Panc1 (cell line): Measurements from ENCODE around the gene CDYL. TPM values are rescaled to one million over a fixed set of nuclear protein-coding genes. Genes with fewer than 3 reads are reported as not detected.
A peak's percentile ranks its signal among the peaks of the same experiment; 100 is the strongest.

Experiments
- ATAC-seq: fragments of 200-7000 bp; cut with Tn5 transposase; 2 replicates; pipeline ENCODE4 v1.9.1; 2020; ENCODE audit warnings: mild to moderate bottlenecking, moderate library complexity
- BruUV-seq: library from RNA; stranded (reverse); fragments of 400-500 nt; replicated peaks from 2 replicates; lab custom pipeline; 2021; lab: Mats Ljungman, UMichigan
- CTCF ChIA-PET: fragments of 300-600 bp; sonication (Branson Sonifier 250); formaldehyde crosslinking; loops from one replicate; lab custom pipeline; 2022; ENCODE audit warnings: antibody characterized with exemption; lab: Charles Lee
- POLR2A ChIA-PET: fragments of 300-600 bp; sonication (Branson Sonifier 250); formaldehyde crosslinking; loops from one replicate; lab custom pipeline; 2022; ENCODE audit warnings: antibody characterized with exemption; lab: Charles Lee
- DNase-seq: peaks from one replicate; pipeline ENCODE4 v3.0.0-alpha.2; 2010; ENCODE audit warnings: low read depth, low spot score
- H3K27ac ChIP-seq: 2 replicates; pipeline ENCODE4 v1.5.1; 2011; ENCODE audit warnings: mild to moderate bottlenecking, low read length, inconsistent platforms
- H3K27me3 ChIP-seq: fragments of 200-500 bp; sonication (Bioruptor generic); 2 replicates; pipeline ENCODE4 v1.6.0; 2014; ENCODE audit warnings: low read length, inconsistent platforms; ENCODE audit not compliant: control insufficient read depth, insufficient read depth
- H3K36me3 ChIP-seq: fragments of 200-500 bp; sonication (Bioruptor generic); 2 replicates; pipeline ENCODE4 v1.5.1; 2014; ENCODE audit warnings: inconsistent platforms, mild to moderate bottlenecking, low read length, moderate library complexity; ENCODE audit not compliant: control insufficient read depth, insufficient read depth
- H3K4me1 ChIP-seq: 2 replicates; pipeline ENCODE4 v1.5.1; 2011; ENCODE audit warnings: inconsistent platforms, mild to moderate bottlenecking, low read length, moderate library complexity; ENCODE audit not compliant: control insufficient read depth, insufficient read depth
- H3K4me3 ChIP-seq, 2 experiments: 2 replicates each; pipeline ENCODE4 v1.5.1; 2011 to 2012; ENCODE audit warnings: low read depth in 2 of 2, low read length in 2 of 2, mild to moderate bottlenecking in 2 of 2, inconsistent platforms in 1 of 2, moderate library complexity in 1 of 2
- H3K9me3 ChIP-seq: fragments of 200-500 bp; sonication (Bioruptor generic); 2 replicates; pipeline ENCODE4 v1.5.1; 2014; ENCODE audit warnings: low read depth, mild to moderate bottlenecking, inconsistent platforms, low read length, moderate library complexity; ENCODE audit not compliant: control insufficient read depth, insufficient read depth
- CTCF ChIP-seq: fragments of 450-650 bp; IDR thresholded peaks from 2 replicates; pipeline ENCODE4 v1.5.1; 2017; ENCODE audit warnings: mild to moderate bottlenecking
- POLR2AphosphoS5 ChIP-seq: IDR thresholded peaks from 2 replicates; pipeline ENCODE4 v1.6.1; 2012; ENCODE audit warnings: mild to moderate bottlenecking, low read depth, low read length, moderate library complexity
- SIN3A ChIP-seq: IDR thresholded peaks from 2 replicates; pipeline ENCODE4 v1.6.1; 2012; ENCODE audit warnings: low read depth, mild to moderate bottlenecking, low read length, moderate library complexity, borderline replicate concordance; ENCODE audit not compliant: insufficient read depth
- TCF7L2 ChIP-seq: IDR thresholded peaks from 2 replicates; pipeline ENCODE4 v1.6.1; 2011; ENCODE audit warnings: mild to moderate bottlenecking, low read depth, low read length, inconsistent platforms
- in situ Hi-C: cut with HindIII; loops from 2 replicates; pipeline ENCODE4 v1.10.0; 2016; ENCODE audit warnings: low sequenced_read_pairs, low pct_unique_long_range_greater_than_20kb
- intact Hi-C: fragments of 100-400 bp; cut with micrococcal nuclease; formaldehyde crosslinking; loops from one replicate; pipeline ENCODE4 v1.10.0; 2022; ENCODE audit not compliant: unreplicated experiment
- total RNA-seq: library from RNA; stranded (reverse); gene quantifications from one replicate; pipeline ENCODE4 v1.2.1, GENCODE V29; 2021; ENCODE audit not compliant: unreplicated experiment
- TF ChIP-seq, protein P1 (sequence below), 2 experiments: IDR thresholded peaks; 2 replicates each; pipeline ENCODE4 v1.6.1; 2011 to 2012; ENCODE audit warnings: low read depth in 2 of 2, control low read depth in 1 of 2, low read length in 1 of 2, mild to moderate bottlenecking in 1 of 2, moderate library complexity in 1 of 2; ENCODE audit not compliant: insufficient read depth in 1 of 2

Gene CDYL
- total RNA-seq, 1 experiment from 2014 or later: 61.4 TPM

DNA sequence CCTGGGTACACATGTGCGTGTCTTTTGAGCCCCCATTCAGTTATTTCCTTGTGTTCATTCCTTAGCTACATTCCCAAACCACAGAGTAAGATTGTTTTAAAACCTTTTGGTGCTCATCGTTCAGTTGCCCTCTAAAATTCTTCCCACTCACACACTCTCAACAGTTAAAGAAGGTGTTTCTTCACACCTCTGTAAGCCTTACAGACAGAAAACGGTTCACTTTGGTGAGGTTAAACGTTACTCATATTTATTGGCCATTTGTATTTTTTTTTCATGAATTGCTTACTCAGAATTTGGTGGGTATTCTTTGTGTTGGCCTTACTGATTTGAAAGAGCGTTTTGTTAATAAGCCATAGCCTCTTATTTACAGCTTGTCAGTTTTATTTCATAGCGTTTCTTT lies 97.7 kb downstream of the CDYL start:
- no TSS peak for BruUV-seq
- peaks cover 12% of the 10 kb centered on the region; the same call in 1 of the 2 replicates for H3K4me1 ChIP-seq
- no peaks in the 10 kb centered on the region for H3K27me3 ChIP-seq
- POLR2A ChIA-PET: interaction anchor here (0.5 kb wide), 1 partner anchor 628 kb away, joined by 3 read pairs; no protein-coding TSS in a partner anchor
- ATAC-seq: no peak
- no peaks in the 10 kb centered on the region for H3K36me3 ChIP-seq
- DNase-seq: no peak
- no peak for TF ChIP-seq TCF7L2
- TF ChIP-seq POLR2AphosphoS5: no peak
- TF ChIP-seq, protein P1, sequence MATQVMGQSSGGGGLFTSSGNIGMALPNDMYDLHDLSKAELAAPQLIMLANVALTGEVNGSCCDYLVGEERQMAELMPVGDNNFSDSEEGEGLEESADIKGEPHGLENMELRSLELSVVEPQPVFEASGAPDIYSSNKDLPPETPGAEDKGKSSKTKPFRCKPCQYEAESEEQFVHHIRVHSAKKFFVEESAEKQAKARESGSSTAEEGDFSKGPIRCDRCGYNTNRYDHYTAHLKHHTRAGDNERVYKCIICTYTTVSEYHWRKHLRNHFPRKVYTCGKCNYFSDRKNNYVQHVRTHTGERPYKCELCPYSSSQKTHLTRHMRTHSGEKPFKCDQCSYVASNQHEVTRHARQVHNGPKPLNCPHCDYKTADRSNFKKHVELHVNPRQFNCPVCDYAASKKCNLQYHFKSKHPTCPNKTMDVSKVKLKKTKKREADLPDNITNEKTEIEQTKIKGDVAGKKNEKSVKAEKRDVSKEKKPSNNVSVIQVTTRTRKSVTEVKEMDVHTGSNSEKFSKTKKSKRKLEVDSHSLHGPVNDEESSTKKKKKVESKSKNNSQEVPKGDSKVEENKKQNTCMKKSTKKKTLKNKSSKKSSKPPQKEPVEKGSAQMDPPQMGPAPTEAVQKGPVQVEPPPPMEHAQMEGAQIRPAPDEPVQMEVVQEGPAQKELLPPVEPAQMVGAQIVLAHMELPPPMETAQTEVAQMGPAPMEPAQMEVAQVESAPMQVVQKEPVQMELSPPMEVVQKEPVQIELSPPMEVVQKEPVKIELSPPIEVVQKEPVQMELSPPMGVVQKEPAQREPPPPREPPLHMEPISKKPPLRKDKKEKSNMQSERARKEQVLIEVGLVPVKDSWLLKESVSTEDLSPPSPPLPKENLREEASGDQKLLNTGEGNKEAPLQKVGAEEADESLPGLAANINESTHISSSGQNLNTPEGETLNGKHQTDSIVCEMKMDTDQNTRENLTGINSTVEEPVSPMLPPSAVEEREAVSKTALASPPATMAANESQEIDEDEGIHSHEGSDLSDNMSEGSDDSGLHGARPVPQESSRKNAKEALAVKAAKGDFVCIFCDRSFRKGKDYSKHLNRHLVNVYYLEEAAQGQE (IDR thresholded peaks at IDR 0.05; ENCODE audit: insufficient read depth in 1 of 2, low read depth in 2 of 2, low read length in 1 of 2): no peak
- TF ChIP-seq SIN3A: no peak
- TF ChIP-seq CTCF: no peak
- H3K4me3 ChIP-seq: no peak overlapping the region
- H3K9me3 ChIP-seq: no peaks in the 10 kb centered on the region
- in situ Hi-C loops: no loop called here
- no peak overlapping the region for H3K27ac ChIP-seq
- CTCF ChIA-PET: no interaction called here
- intact Hi-C loops: no loop called here

DNA sequence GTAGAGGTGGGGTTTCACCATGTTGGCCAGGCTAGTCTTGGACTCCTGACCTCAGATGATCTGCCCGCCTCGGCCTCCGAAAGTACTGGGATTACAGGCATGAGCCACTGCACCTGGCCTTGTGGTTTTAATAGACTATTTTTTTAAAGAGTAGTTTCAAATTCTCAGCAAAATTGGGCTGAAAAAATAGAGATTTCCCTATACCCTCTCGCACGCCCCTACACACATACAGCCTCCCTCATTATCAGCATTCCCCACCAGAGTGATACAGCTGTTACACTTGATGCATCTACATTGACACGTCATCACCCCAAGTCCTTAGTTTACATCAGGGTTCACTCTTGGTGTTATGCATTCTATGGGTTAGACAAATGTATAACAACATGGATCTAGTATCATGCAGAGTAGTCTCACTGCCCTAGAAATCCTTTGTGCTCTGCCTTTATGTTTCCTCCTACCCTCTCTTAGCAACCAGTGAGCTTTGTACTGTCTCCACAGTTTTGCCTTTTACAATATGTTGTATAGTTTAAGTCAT lies 103.6 kb downstream of the CDYL start:
- no peaks in the 10 kb centered on the region for H3K27me3 ChIP-seq
- ChIA-PET POLR2A (no interaction called here), CTCF (no interaction called here)
- H3K27ac ChIP-seq: no peak overlapping the region
- no peaks in the 10 kb centered on the region for H3K36me3 ChIP-seq
- intact Hi-C loops: no loop called here
- peak; percentile 63; the same call in 1 of the 2 replicates for ATAC-seq
- no peak overlapping the region for H3K4me3 ChIP-seq
- BruUV-seq: no TSS peak
- TF ChIP-seq, protein P1 (IDR thresholded peaks at IDR 0.05; ENCODE audit: insufficient read depth in 1 of 2, low read depth in 2 of 2, low read length in 1 of 2): no peak
- TF ChIP-seq SIN3A (no peak), CTCF (no peak), TCF7L2 (no peak), POLR2AphosphoS5 (no peak)
- no peaks in the 10 kb centered on the region for H3K9me3 ChIP-seq
- peaks cover 5% of the 10 kb centered on the region for H3K4me1 ChIP-seq
- in situ Hi-C loops: no loop called here
- no peak for DNase-seq
